ENCODE measurements around the gene EVA1C. TPM values are rescaled to one million over a fixed set of nuclear protein-coding genes. Genes with fewer than 3 reads are reported as not detected.
A peak's percentile ranks its signal among the peaks of the same experiment; 100 is the strongest.
"Not testable (repeated sequence)": the region's sequence is repeated elsewhere in the genome, so short reads cannot be mapped to it uniquely, and the experiment has no call there.

Gene EVA1C
- total RNA-seq, 1 donor from 2014 or later = 2.1 TPM

DNA sequence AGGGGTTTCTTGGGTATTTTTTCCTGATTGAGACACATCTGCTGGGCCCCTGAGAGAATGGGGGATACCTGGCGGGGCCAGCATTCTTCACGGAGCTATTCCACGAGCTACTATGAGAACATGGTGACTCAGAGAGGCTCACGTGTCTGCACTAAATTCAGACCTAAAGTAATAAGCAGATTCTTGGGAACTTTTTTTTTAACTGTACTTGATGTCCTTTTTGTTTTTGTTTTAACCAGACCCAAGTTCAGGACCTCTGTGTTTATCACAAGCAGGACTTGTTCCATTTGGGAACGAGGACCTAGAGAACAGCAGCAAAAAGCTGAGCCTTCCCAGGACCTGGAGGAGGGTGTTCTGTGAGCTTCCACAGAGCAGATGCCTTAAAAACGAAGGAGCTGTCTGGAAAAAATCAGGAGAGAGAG is 44.0 kb downstream of the EVA1C start:
- Mint-ChIP-seq H3K4me1 (peaks cover 12% of the 10 kb centered on the region), H3K27ac (peak overlapping the region; percentile 72), H3K36me3 (no peaks in the 10 kb centered on the region), H3K4me3 (no peak overlapping the region), H3K9me3 (peaks cover 4% of the 10 kb centered on the region), H3K27me3 (ENCODE audit: low read depth) (peaks cover 7% of the 10 kb centered on the region)
- DNase-seq (ENCODE audit: low spot score in 2 of 2, unreplicated experiment in 2 of 2) = no peak
- TF ChIP-seq, protein P1, sequence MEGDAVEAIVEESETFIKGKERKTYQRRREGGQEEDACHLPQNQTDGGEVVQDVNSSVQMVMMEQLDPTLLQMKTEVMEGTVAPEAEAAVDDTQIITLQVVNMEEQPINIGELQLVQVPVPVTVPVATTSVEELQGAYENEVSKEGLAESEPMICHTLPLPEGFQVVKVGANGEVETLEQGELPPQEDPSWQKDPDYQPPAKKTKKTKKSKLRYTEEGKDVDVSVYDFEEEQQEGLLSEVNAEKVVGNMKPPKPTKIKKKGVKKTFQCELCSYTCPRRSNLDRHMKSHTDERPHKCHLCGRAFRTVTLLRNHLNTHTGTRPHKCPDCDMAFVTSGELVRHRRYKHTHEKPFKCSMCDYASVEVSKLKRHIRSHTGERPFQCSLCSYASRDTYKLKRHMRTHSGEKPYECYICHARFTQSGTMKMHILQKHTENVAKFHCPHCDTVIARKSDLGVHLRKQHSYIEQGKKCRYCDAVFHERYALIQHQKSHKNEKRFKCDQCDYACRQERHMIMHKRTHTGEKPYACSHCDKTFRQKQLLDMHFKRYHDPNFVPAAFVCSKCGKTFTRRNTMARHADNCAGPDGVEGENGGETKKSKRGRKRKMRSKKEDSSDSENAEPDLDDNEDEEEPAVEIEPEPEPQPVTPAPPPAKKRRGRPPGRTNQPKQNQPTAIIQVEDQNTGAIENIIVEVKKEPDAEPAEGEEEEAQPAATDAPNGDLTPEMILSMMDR (IDR thresholded peaks at IDR 0.05; ENCODE audit: unreplicated experiment) = no peak

DNA sequence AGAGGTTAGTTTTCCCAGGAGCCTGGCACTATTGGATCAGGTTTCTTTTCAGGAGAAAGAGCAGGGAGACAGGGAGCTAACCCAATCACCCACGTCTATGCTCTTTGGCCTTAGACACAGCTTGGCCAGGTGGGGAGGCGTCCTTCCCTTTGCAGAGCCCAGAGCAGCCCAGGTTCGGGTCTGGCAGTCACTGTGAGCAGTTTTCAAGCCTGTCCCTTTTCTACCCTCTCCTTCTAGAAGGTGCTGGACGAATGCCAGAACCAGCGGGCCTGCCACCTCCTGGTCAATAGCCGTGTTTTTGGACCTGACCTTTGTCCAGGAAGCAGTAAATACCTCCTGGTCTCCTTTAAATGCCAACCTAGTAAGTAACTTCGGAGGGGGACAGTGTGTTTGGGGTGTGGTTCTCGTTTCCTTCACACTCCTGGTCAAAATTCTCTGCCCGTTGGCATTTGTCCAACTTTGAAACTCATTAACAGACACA is 44.9 kb downstream of the EVA1C start:
- Mint-ChIP-seq H3K9me3 (peaks cover 7% of the 10 kb centered on the region), H3K4me3 (no peak overlapping the region), H3K36me3 (no peaks in the 10 kb centered on the region), H3K4me1 (peaks cover 12% of the 10 kb centered on the region), H3K27me3 (ENCODE audit: low read depth) (peaks cover 7% of the 10 kb centered on the region), H3K27ac (no peak overlapping the region)
- TF ChIP-seq, protein P1 (IDR thresholded peaks at IDR 0.05; ENCODE audit: unreplicated experiment) = no peak
- no peak for DNase-seq (ENCODE audit: low spot score in 2 of 2, unreplicated experiment in 2 of 2)

DNA sequence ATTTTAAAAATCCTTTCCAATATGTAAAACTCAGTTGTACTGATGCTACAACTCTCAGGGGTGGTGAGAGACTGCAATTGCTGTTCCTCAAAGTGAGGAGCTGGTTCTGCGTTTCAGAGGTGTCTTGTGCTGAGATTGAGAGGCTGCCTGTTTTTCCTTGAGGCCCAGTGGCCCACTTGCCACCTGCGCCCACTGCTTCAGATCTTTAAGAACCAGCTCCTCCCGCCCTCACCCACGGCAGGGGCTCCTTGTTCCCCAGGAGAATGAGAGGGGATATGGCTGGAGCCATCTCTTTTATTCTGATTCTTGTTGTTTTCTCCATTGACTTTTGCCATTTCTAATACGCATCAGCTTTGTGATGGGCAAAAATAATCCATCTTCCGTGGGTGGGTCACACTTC is 45.5 kb downstream of the EVA1C start:
- no peak for DNase-seq (ENCODE audit: low spot score in 2 of 2, unreplicated experiment in 2 of 2)
- Mint-ChIP-seq H3K9me3 (peaks cover 7% of the 10 kb centered on the region), H3K27ac (no peak overlapping the region), H3K36me3 (no peaks in the 10 kb centered on the region), H3K4me1 (peaks cover 12% of the 10 kb centered on the region), H3K27me3 (ENCODE audit: low read depth) (peaks cover 7% of the 10 kb centered on the region), H3K4me3 (no peak overlapping the region)
- TF ChIP-seq, protein P1 (IDR thresholded peaks at IDR 0.05; ENCODE audit: unreplicated experiment) = no peak

DNA sequence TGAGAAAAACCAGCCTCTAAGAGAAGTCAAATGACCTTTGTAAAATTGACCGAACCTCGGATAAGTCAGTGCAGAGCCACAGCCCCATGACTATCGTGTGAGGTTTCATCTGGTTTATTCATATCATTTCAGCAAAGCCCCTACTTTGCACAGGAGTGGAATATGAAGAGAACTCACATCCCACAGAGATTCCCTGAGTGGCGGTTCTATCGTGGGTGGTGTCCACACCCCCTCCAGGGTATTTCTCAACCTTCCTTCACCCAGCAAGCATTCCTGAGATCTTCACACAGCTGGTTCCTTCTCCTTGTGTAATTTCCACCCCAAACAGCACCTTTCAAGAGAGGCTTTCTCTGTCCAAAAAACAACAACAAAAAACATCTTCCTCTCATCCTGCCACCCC is 47.5 kb downstream of the EVA1C start:
- H3K4me1 Mint-ChIP-seq = peaks cover 14% of the 10 kb centered on the region
- H3K27ac Mint-ChIP-seq = no peak overlapping the region
- H3K27me3 Mint-ChIP-seq (ENCODE audit: low read depth) = peaks cover 5% of the 10 kb centered on the region
- TF ChIP-seq, protein P1 (IDR thresholded peaks at IDR 0.05; ENCODE audit: unreplicated experiment) = no peak
- DNase-seq (ENCODE audit: low spot score in 2 of 2, unreplicated experiment in 2 of 2) = no peak
- peaks cover 4% of the 10 kb centered on the region for H3K9me3 Mint-ChIP-seq
- no peak overlapping the region for H3K4me3 Mint-ChIP-seq
- H3K36me3 Mint-ChIP-seq = peaks cover 2% of the 10 kb centered on the region

DNA sequence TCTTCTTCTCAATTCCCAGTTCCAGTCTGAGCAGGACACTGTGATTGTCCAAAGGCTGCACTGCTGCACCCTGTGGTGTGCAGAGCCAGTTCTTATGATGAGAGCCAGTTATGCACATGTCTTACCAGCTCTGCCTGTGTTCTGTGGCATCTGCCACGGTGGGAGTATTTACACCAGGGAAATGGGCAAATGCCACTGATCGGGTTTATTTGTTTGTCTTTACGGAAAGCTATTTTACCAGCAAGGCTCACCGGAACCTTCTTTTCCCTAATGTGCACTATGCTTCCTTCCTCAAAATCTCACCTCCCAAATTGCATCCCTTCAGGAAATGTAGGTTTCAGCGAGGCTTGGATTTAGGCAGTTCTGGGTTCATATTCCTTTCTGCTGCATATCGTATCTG is 49.0 kb downstream of the EVA1C start:
- Mint-ChIP-seq H3K27me3 (ENCODE audit: low read depth) (peaks cover 2% of the 10 kb centered on the region), H3K4me1 (peaks cover 12% of the 10 kb centered on the region), H3K27ac (no peak overlapping the region), H3K9me3 (peaks cover 3% of the 10 kb centered on the region), H3K4me3 (no peak overlapping the region), H3K36me3 (peaks cover 2% of the 10 kb centered on the region)
- TF ChIP-seq, protein P1 (IDR thresholded peaks at IDR 0.05; ENCODE audit: unreplicated experiment) = no peak
- DNase-seq (ENCODE audit: low spot score in 2 of 2, unreplicated experiment in 2 of 2) = no peak

DNA sequence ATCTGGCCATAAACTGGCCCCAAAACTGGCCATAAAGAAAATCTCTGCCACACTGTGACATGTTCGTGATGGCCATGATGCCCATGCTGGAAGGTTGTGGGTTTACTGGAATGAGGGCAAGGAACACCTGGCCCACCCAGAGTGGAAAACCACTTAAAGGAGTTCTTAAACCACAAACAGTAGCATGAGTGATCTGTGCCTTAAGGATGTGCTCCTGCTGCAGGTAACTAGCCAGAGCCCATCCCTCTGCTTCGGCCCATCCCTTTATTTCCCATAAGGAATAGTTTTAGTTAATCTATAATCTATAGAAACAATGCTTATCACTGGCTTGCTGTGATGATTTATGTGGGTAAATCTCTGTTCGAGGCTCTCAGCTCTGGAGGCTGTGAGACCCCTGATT is 50.1 kb downstream of the EVA1C start:
- H3K27me3 Mint-ChIP-seq (ENCODE audit: low read depth); DNase-seq (ENCODE audit: low spot score in 2 of 2, unreplicated experiment in 2 of 2); H3K9me3 Mint-ChIP-seq; H3K4me1 Mint-ChIP-seq; H3K27ac Mint-ChIP-seq; H3K4me3 Mint-ChIP-seq; H3K36me3 Mint-ChIP-seq: not testable (repeated sequence)

All from mesothelial cell of epicardium (in vitro differentiated cells).